ENCODE data around the gene TBL1X.

DNA sequence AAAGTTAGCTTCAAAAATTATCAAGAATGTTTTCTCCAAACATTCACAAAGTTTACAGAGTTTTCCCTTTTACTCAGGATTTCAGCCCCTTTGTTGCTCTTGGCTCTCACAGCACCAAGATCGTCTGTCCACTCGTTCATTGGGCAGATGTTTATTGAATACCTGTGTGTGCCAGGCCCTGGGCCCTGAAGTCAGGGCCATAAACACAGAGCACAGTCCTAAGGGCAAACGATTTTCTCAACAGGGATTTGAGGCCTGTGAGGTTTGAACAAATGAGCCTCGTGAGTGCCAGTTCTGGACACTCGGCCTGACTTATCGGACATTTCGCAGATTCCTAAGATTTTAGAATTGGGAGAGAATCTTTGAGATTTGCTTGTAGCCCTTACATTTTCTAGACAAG, 142.1 kb downstream of the TBL1X start:
- TF ChIP-seq ZFX (IDR thresholded peaks at IDR 0.05): no peak
- TF ChIP-seq, protein P1, sequence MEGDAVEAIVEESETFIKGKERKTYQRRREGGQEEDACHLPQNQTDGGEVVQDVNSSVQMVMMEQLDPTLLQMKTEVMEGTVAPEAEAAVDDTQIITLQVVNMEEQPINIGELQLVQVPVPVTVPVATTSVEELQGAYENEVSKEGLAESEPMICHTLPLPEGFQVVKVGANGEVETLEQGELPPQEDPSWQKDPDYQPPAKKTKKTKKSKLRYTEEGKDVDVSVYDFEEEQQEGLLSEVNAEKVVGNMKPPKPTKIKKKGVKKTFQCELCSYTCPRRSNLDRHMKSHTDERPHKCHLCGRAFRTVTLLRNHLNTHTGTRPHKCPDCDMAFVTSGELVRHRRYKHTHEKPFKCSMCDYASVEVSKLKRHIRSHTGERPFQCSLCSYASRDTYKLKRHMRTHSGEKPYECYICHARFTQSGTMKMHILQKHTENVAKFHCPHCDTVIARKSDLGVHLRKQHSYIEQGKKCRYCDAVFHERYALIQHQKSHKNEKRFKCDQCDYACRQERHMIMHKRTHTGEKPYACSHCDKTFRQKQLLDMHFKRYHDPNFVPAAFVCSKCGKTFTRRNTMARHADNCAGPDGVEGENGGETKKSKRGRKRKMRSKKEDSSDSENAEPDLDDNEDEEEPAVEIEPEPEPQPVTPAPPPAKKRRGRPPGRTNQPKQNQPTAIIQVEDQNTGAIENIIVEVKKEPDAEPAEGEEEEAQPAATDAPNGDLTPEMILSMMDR (conservative IDR thresholded peaks at IDR 0.05): no peak
